Lower lobe of right lung (tissue), 2 donors: ENCODE data around the gene FEM1B. TPM values are rescaled to one million over a fixed set of nuclear protein-coding genes. Genes with fewer than 3 reads are reported as not detected.
A peak's percentile ranks its signal among the peaks of the same experiment; 100 is the strongest.

Experiments used
- ATAC-seq, 2 donors: fragments of 200-7000 bp; cut with Tn5 transposase; one replicate each; pipeline ENCODE4 v1.9.1; 2020 to 2022; ENCODE audit warnings: mild to moderate bottlenecking in 2 of 2, moderate library complexity in 2 of 2
- DNase-seq: peaks from one replicate; pipeline ENCODE4 v3.0.0-alpha.2; 2020
- H3K27ac ChIP-seq: fragments of 200-600 bp; one replicate; pipeline ENCODE4 v1.8.0; 2022
- H3K27me3 ChIP-seq: fragments of 200-600 bp; one replicate; pipeline ENCODE4 v1.8.0; 2022; ENCODE audit warnings: low read depth
- H3K36me3 ChIP-seq: fragments of 200-600 bp; one replicate; pipeline ENCODE4 v1.8.0; 2022; ENCODE audit warnings: mild to moderate bottlenecking
- H3K4me1 ChIP-seq: fragments of 200-600 bp; one replicate; pipeline ENCODE4 v1.8.0; 2022
- H3K4me3 ChIP-seq: fragments of 200-600 bp; one replicate; pipeline ENCODE4 v1.8.0; 2022; ENCODE audit warnings: mild to moderate bottlenecking
- H3K9me3 ChIP-seq: fragments of 200-600 bp; one replicate; pipeline ENCODE4 v1.8.0; 2022
- CTCF ChIP-seq: fragments of 200-600 bp; IDR thresholded peaks from one replicate; pipeline ENCODE4 v1.8.0; 2022; ENCODE audit warnings: antibody characterized with exemption, mild to moderate bottlenecking
- intact Hi-C: fragments of 100-400 bp; cut with DNase I; formaldehyde crosslinking; loops from one replicate; pipeline ENCODE4 v1.11.0; 2022
- total RNA-seq: library from RNA; stranded (reverse); fragmentation: NEBNext Ultra II Directional; extraction: Animal tissue kit (Norgen Biotek cat#: 25700); gene quantifications from one replicate; pipeline ENCODE4 v1.2.1, GENCODE V29; 2021
- donor health status: DM: no; HTN: yes; CAD: no; lungs with severe emphysema.

The FEM1B gene
- total RNA-seq, 1 donor from 2014 or later, result 55.3 TPM

DNA sequence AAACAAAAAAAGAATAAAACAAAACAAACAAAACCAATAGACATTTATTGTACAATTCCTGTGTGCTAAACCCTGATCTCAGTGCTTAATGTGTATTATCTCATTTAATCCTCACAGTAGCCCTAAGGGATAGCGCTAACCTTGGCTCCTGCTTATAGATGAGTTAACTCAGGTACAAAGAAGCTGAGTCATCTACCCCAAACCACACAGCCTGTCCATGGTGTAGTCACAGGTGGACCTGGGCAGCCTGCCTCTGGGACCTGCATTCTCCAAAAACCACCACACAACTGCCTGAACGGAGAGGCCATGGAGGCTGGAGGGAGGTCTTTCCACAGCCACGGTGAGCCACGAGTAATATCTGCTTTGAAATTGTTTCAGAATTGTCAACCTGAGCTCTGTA, 42.5 kb upstream of the FEM1B start:
- intact Hi-C loops, result no loop called here
- no peaks in the 10 kb centered on the region for H3K36me3 ChIP-seq
- H3K9me3 ChIP-seq, result no peaks in the 10 kb centered on the region
- H3K27ac ChIP-seq, result no peak overlapping the region
- ATAC-seq (no peak), DNase-seq (no peak)
- H3K27me3 ChIP-seq, result no peaks in the 10 kb centered on the region
- peaks cover 4% of the 10 kb centered on the region for H3K4me1 ChIP-seq
- H3K4me3 ChIP-seq, result no peak overlapping the region
- no peak for TF ChIP-seq CTCF

DNA sequence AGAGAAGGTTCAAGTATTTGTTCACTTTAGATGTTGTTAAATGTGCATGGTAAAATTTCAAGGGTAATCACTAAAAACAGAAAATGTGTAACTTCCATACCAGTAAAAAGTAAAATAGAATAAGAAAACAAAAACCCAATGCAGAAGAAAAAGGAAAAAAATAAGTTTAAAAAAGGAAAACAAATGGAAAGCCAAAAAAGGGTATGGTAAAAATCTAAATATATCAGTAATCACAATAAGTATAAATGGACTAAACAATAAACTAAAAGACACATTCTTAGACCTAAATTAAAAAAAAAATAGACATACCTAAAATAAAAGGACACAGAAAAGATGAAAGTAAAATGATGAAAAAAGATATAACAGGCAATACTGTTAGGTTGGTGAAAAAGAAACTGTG, 38.5 kb upstream of the FEM1B start:
- Histone ChIP-seq H3K27me3 (no peaks in the 10 kb centered on the region), H3K36me3 (no peaks in the 10 kb centered on the region), H3K4me1 (no peaks in the 10 kb centered on the region), H3K27ac (no peak overlapping the region), H3K9me3 (peaks cover 4% of the 10 kb centered on the region), H3K4me3 (no peak overlapping the region)
- DNase-seq, result no peak
- TF ChIP-seq CTCF, result no peak
- ATAC-seq, result no peak
- intact Hi-C loops, result no loop called here

DNA sequence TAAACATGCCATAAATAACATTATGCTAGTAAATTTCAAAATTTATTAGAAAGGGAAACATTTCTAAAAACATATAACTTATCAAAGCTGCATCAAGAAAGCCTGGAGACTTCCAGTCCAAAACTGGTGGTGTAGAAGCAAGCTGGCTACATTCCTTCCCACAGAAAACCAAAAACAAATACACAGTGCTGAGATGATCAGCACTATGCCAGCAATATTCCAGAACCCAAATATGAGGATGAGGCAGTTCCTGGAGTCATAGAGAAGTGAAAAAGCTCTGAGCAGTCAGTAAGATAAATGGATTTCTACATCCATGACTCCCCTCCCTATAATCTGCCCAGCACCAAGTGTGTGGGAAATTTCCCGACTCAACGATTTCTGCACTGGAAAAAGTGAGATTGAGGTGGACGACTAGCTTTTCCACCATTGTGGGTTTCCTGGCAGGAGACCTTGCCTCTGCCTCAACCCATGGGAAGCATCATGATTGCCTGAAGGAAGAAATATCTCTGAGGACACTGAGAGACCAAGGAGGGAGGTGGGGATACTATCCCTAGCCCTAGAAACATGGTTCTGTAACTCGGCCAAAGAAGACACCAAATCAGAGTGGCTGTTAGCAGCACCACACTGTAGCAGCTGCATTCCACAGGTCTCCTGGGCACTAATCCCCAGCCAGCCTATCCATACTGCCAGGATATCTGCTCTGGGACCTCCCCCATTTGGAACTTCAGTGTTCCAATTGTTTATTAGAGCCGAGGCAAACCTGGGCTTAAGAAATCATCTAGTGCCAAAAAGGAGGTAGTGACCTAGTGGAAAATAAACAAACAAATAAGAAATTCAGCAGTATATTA, 36.2 kb upstream of the FEM1B start:
- Histone ChIP-seq H3K27me3 (no peaks in the 10 kb centered on the region), H3K36me3 (no peaks in the 10 kb centered on the region), H3K27ac (no peak overlapping the region), H3K4me3 (no peak overlapping the region), H3K9me3 (peaks cover 14% of the 10 kb centered on the region), H3K4me1 (no peaks in the 10 kb centered on the region)
- intact Hi-C loops, result no loop called here
- TF ChIP-seq CTCF, result no peak
- DNase-seq, result no peak
- no peak for ATAC-seq

DNA sequence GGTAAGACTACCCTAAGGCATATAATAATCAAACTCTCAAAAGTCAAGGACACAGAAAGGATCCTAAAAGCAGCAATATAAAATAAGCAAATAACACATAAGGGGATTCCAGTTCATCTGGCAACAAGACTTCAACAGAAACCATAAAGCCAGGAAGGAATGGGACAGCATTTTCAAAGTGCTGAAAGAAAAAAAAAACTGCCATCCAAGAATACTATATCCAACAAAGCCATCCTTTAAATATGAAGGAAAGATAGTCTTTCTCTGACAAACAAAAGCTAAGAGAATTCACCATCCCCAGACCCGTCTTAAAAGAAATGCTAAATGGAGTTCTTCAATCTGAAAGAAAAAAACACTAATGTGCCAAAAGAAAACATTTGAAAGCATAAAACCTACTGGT, 33.3 kb upstream of the FEM1B start:
- DNase-seq, result no peak
- peaks cover 14% of the 10 kb centered on the region for H3K9me3 ChIP-seq
- ATAC-seq, result no peak
- no peaks in the 10 kb centered on the region for H3K36me3 ChIP-seq
- no peak for TF ChIP-seq CTCF
- intact Hi-C loops, result no loop called here
- no peak overlapping the region for H3K27ac ChIP-seq
- no peaks in the 10 kb centered on the region for H3K27me3 ChIP-seq
- H3K4me1 ChIP-seq, result no peaks in the 10 kb centered on the region
- H3K4me3 ChIP-seq, result no peak overlapping the region

DNA sequence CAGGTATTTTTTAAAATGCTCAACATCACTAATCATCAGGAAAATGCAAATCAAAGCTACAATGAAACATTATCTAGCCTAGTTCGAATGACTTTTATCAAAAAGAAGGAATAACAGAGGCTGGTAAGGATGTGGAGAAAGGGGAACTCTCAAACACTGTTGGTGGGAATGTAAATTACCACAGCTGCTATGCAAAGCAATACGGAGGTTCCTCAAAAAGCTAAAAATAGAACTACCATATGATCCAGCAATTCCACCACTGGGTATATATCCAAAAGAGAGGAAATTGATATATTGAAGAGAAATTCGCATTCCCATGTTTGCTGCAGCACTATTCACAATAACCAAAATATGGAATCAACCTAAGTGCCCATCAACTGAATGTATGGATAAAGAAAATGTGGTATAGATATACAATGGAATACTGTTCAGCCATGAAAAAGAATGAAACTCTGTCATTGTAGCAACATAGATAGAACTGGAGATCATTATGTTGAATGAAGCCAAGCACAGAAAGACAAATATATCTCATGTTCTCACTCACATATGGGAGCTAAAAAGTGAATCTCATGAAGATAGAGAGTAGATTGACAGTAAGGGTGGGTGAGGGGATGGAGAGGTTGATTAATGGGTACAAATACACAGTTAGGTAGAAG, 28.4 kb upstream of the FEM1B start:
- DNase-seq (no peak), ATAC-seq (peak in 1 of 2 donors; percentile 30)
- no peaks in the 10 kb centered on the region for H3K36me3 ChIP-seq
- H3K4me3 ChIP-seq, result no peak overlapping the region
- intact Hi-C loops, result no loop called here
- TF ChIP-seq CTCF, result no peak
- H3K4me1 ChIP-seq, result peaks cover 6% of the 10 kb centered on the region
- H3K27me3 ChIP-seq, result no peaks in the 10 kb centered on the region
- peaks cover 8% of the 10 kb centered on the region for H3K9me3 ChIP-seq
- no peak overlapping the region for H3K27ac ChIP-seq
